GM12878 (cell line): ENCODE measurements around the gene LPIN1.

Source experiments
- BACH1 ChIP-seq: fragments of 450-650 bp; IDR thresholded peaks from 2 replicates; pipeline ENCODE4 v1.6.1; 2017; ENCODE audit warnings: mild to moderate bottlenecking, borderline replicate concordance
- CBX5 ChIP-seq: sonication (generic); IDR thresholded peaks from 2 replicates; pipeline ENCODE4 v1.6.1; 2016; ENCODE audit warnings: low read depth, moderate library complexity, mild to moderate bottlenecking, inconsistent platforms
- CTCF ChIP-seq, 3 experiments: IDR thresholded peaks in 2 of 3; conservative IDR thresholded peaks in 1 of 3; 2 replicates each; pipeline ENCODE4 v1.5.1; 2011; ENCODE audit warnings: low read depth in 3 of 3, low read length in 3 of 3, mild to moderate bottlenecking in 3 of 3, control low read depth in 2 of 3, moderate library complexity in 2 of 3, inconsistent platforms in 1 of 3, mixed read lengths in 1 of 3; ENCODE audit not compliant: control insufficient read depth in 2 of 3, insufficient read depth in 1 of 3; ENCODE audit errors: extremely low read depth in 1 of 3
- ETV6 ChIP-seq, 2 experiments: fragments of 450-650 bp in 1 of 2; IDR thresholded peaks in 1 of 2; conservative IDR thresholded peaks in 1 of 2; 2 replicates each; pipeline ENCODE4 v1.6.1; 2014; ENCODE audit warnings: antibody characterized with exemption in 1 of 2, borderline replicate concordance in 1 of 2, low read depth in 1 of 2, mild to moderate bottlenecking in 1 of 2, moderate library complexity in 1 of 2
- PBX3 ChIP-seq: IDR thresholded peaks from 2 replicates; pipeline ENCODE4 v1.6.1; 2011; ENCODE audit warnings: mild to moderate bottlenecking, low read depth, low read length, moderate library complexity; ENCODE audit not compliant: insufficient replicate concordance
- POLR2A ChIP-seq: IDR thresholded peaks from 2 replicates; pipeline ENCODE4 v1.6.1; 2011; ENCODE audit warnings: low read depth, mild to moderate bottlenecking, low read length
- STAT1 ChIP-seq: fragments of 450-650 bp; conservative IDR thresholded peaks from 2 replicates; pipeline ENCODE4 v1.6.1; 2014; ENCODE audit warnings: antibody characterized with exemption, mild to moderate bottlenecking
- ZZZ3 ChIP-seq: IDR thresholded peaks from 2 replicates; pipeline ENCODE4 v1.6.1; 2011; ENCODE audit warnings: low read depth; ENCODE audit not compliant: control insufficient read depth, insufficient read length

- TF ChIP-seq CTCF (IDR thresholded peaks at IDR 0.05 in 2 of 3, conservative IDR thresholded peaks at IDR 0.05 in 1 of 3; ENCODE audit: control insufficient read depth in 2 of 3, extremely low read depth in 1 of 3, insufficient read depth in 1 of 3, low read depth in 3 of 3, low read length in 3 of 3) (no peak), STAT1 (no peak), BACH1 (no peak), ZZZ3 (no peak), POLR2A (no peak), CBX5 (no peak), PBX3 (no peak), ETV6 (conservative IDR thresholded peaks at IDR 0.05 in 1 of 2, IDR thresholded peaks at IDR 0.05 in 1 of 2; ENCODE audit: borderline replicate concordance in 1 of 2, low read depth in 1 of 2) (no peak)
These were observed 64.7 kb downstream of the LPIN1 start for GRCh38 chr2:11811036-11811654.
